ENCODE data around the gene TMEM170B.

DNA sequence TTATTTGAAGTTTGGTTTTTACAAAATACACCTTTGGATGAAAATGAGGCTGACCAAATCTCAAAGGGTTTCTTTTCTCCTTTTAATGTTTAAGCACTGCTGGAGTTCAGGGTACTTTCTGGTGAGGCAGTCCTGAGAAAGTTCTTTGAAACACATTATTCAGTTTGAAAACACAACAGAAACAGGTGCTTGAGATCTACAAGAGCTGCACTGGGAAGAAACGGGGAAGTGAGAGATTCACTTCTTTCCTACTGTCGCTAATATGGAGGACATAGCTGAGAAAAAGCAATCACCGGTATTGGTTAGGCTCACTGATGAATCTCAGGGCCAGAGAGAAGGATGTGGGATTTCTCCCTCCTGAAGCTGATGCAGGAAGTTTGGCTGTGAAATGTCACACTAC lies 22.9 kb upstream of the TMEM170B start:
- TF ChIP-seq EZH2 (IDR thresholded peaks at IDR 0.05) (no peak), FOXP2 (optimal IDR thresholded peaks at IDR 0.05; ENCODE audit: control extremely low read depth, extremely low read length, insufficient read depth) (no peak)

All from SK-N-MC (cell line).